ENCODE results near the gene ATRNL1. TPM values are rescaled to one million over a fixed set of nuclear protein-coding genes. Genes with fewer than 3 reads are reported as not detected.

The ATRNL1 gene
- total RNA-seq, 1 experiment from 2014 or later = not detected

DNA sequence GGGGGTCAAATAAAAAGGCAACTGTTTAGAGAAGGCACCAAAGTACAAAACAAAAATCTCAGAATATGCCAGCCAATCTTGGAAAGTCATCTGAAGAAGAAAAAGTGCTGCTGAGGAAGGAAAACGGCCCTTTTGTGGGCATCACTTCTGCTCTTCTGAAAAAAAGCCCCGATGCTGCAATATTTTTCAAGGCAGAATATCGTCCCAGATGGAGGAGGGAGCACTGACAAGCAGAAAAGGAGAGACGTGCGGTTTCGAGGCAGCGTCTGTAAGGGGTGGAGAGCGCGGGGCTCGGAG lies 959 bp upstream of the ATRNL1 start:
- TF ChIP-seq EZH2 (IDR thresholded peaks at IDR 0.05; ENCODE audit: low read length, unreplicated experiment) (no peak), EZH2phosphoT487 (IDR thresholded peaks at IDR 0.05; ENCODE audit: borderline replicate concordance, low read length) (no peak), CTCF (conservative IDR thresholded peaks at IDR 0.05; ENCODE audit: low read depth, low read length) (no peak)
- no peak overlapping the region for H3K4me2 ChIP-seq (ENCODE audit: low read length)
- ChIA-PET CTCF (no interaction called here), POLR2A (ENCODE audit: unreplicated experiment) (no interaction called here)
- no peaks in the 10 kb centered on the region for H4K20me1 ChIP-seq (ENCODE audit: low read length)
- no peak overlapping the region for H3K27ac ChIP-seq (ENCODE audit: low read length)
- ATAC-seq (no peak), DNase-seq (no peak)
- no peaks in the 10 kb centered on the region for H3K36me3 ChIP-seq (ENCODE audit: low read depth, low read length)
- H3K4me3 ChIP-seq (ENCODE audit: low read length) = no peak overlapping the region
- H3K27me3 ChIP-seq (ENCODE audit: low read length) = peaks cover 70% of the 10 kb centered on the region
- H3K9me2 ChIP-seq (replicated peaks; ENCODE audit: low read length) = no peaks in the 10 kb centered on the region
- H3K9me3 ChIP-seq (ENCODE audit: low read length) = no peaks in the 10 kb centered on the region
- intact Hi-C loops (cut with micrococcal nuclease) = no loop called here
- no TSS peak for BruUV-seq (replicated peaks)
- H3K9ac ChIP-seq (ENCODE audit: low read length) = no peak overlapping the region
- H3K4me1 ChIP-seq (ENCODE audit: insufficient read depth, low read length) = no peaks in the 10 kb centered on the region
- no peaks in the 10 kb centered on the region for H3K79me2 ChIP-seq (ENCODE audit: low read length)
- H2AFZ ChIP-seq (ENCODE audit: low read length) = no peak overlapping the region
- H3F3A ChIP-seq (ENCODE audit: low read length, unreplicated experiment) = no peaks in the 10 kb centered on the region

DNA sequence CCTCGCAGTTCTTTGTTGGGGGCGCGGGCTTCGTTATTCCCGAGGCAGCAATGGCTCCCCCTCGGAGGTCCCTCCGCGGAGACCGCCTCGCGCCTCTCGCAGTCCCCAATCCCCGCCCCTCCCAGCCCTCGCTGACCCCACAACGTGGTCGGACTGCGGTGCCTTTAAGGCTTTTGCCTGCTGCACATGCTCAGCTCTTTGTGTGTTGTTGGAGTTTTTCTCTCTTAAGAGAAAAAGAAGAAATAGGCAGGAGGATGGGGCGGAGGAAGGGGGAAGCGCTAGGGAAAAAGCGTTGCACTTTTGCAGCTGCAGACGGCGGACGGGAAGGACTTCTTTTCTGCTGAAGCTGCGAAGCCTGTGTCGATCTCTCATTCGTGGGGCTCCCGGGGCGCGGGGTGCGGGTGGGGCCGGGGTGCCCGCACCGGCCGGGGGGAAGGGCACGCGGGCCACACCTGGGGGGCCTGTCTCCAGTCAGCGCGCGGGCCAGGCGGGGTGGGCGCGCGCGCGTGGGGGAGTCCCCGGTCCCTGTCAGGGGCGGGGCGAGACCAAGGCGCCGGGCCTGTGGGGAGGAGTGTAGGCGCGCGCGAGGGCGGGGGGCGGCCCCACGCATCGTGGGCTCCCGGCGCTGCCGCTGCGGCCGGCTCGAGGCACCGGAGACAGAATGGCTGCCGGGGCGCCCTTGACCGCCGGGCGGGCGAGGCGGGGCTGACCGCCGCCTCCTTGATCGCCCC lies 445 bp upstream of the ATRNL1 start:
- intact Hi-C loops (cut with micrococcal nuclease) = no loop called here
- no peak overlapping the region for H2AFZ ChIP-seq (ENCODE audit: low read length)
- peak; percentile 22; the same call in 1 of the 2 replicates for ATAC-seq
- no peak overlapping the region for H3K4me3 ChIP-seq (ENCODE audit: low read length)
- H3K27ac ChIP-seq (ENCODE audit: low read length) = no peak overlapping the region
- H4K20me1 ChIP-seq (ENCODE audit: low read length) = no peaks in the 10 kb centered on the region
- H3K27me3 ChIP-seq (ENCODE audit: low read length) = peaks cover 70% of the 10 kb centered on the region
- no peaks in the 10 kb centered on the region for H3K4me1 ChIP-seq (ENCODE audit: insufficient read depth, low read length)
- H3F3A ChIP-seq (ENCODE audit: low read length, unreplicated experiment) = no peaks in the 10 kb centered on the region
- no peaks in the 10 kb centered on the region for H3K79me2 ChIP-seq (ENCODE audit: low read length)
- no peaks in the 10 kb centered on the region for H3K36me3 ChIP-seq (ENCODE audit: low read depth, low read length)
- POLR2A ChIA-PET (ENCODE audit: unreplicated experiment) = no interaction called here
- no peaks in the 10 kb centered on the region for H3K9me2 ChIP-seq (replicated peaks; ENCODE audit: low read length)
- CTCF ChIA-PET = no interaction called here
- no peak for TF ChIP-seq CTCF (conservative IDR thresholded peaks at IDR 0.05; ENCODE audit: low read depth, low read length)
- no peak for TF ChIP-seq EZH2 (IDR thresholded peaks at IDR 0.05; ENCODE audit: low read length, unreplicated experiment)
- no peak; the same call in 1 of the 2 replicates for TF ChIP-seq EZH2phosphoT487 (IDR thresholded peaks at IDR 0.05; ENCODE audit: borderline replicate concordance, low read length)
- DNase-seq = no peak
- no TSS peak for BruUV-seq (replicated peaks)
- no peak overlapping the region for H3K9ac ChIP-seq (ENCODE audit: low read length)
- no peaks in the 10 kb centered on the region for H3K9me3 ChIP-seq (ENCODE audit: low read length)
- peak overlapping the region; percentile 7; the same call in 1 of the 2 replicates for H3K4me2 ChIP-seq (ENCODE audit: low read length)

DNA sequence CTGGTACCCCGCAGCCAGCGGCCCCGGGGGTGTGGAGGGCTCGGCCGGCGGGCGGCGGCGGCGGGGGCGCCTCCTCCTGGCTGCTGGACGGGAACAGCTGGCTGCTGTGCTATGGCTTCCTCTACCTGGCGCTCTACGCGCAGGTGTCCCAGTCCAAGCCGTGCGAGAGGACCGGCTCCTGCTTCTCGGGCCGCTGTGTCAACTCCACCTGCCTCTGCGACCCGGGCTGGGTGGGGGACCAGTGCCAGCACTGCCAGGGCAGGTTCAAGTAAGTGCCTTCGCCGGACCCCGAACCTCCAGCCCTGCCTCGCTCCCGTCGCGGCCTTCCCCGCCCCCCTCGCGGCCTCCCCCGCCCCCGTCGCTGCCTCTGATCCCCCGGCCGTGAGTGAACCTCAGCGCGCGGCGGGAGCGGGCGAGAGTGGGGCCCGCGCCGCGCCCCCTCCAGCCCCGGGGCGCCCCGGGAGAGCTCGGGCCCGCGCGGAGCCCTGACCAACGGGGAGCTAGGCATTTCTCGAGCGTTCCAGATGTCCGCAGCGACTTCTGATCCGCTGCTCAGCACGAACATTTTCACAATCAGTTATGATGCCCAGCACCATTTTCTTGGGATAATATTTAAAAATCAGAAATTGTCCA lies 727 bp downstream of the ATRNL1 start:
- intact Hi-C loops (cut with micrococcal nuclease) = no loop called here
- ATAC-seq = peak; percentile 53; the same call in 1 of the 2 replicates

More for the DNA sequence above, 727 bp downstream of the ATRNL1 start:
- no peak for DNase-seq
- H3K9ac ChIP-seq (ENCODE audit: low read length) = no peak overlapping the region
- no peaks in the 10 kb centered on the region for H3K9me2 ChIP-seq (replicated peaks; ENCODE audit: low read length)
- H2AFZ ChIP-seq (ENCODE audit: low read length) = peak overlapping the region; percentile 42; the same call in 1 of the 2 replicates
- peaks cover 69% of the 10 kb centered on the region for H3K27me3 ChIP-seq (ENCODE audit: low read length)
- TF ChIP-seq CTCF (conservative IDR thresholded peaks at IDR 0.05; ENCODE audit: low read depth, low read length) = 0 out of 2 replicates have a peak, but pooled peaks have one; percentile 18
- no peak for TF ChIP-seq EZH2phosphoT487 (IDR thresholded peaks at IDR 0.05; ENCODE audit: borderline replicate concordance, low read length)
- TF ChIP-seq EZH2 (IDR thresholded peaks at IDR 0.05; ENCODE audit: low read length, unreplicated experiment) = peak; percentile 48
- H4K20me1 ChIP-seq (ENCODE audit: low read length) = no peaks in the 10 kb centered on the region
- H3K36me3 ChIP-seq (ENCODE audit: low read depth, low read length) = no peaks in the 10 kb centered on the region
- no peak overlapping the region for H3K27ac ChIP-seq (ENCODE audit: low read length)
- H3K4me2 ChIP-seq (ENCODE audit: low read length) = peak overlapping the region; percentile 65
- peak overlapping the region; percentile 53 for H3K4me3 ChIP-seq (ENCODE audit: low read length)
- H3K79me2 ChIP-seq (ENCODE audit: low read length) = no peaks in the 10 kb centered on the region
- POLR2A ChIA-PET (ENCODE audit: unreplicated experiment) = no interaction called here
- CTCF ChIA-PET = no interaction called here
- no TSS peak for BruUV-seq (replicated peaks)
- H3F3A ChIP-seq (ENCODE audit: low read length, unreplicated experiment) = no peaks in the 10 kb centered on the region
- no peaks in the 10 kb centered on the region for H3K4me1 ChIP-seq (ENCODE audit: insufficient read depth, low read length)
- no peaks in the 10 kb centered on the region for H3K9me3 ChIP-seq (ENCODE audit: low read length)
